SK-N-SH treated with all-trans-retinoic acid at 6 μM for 48 hours (cell line): ENCODE measurements around the gene HMBS.

Experiments
- ATAC-seq: fragments of 200-7000 bp; cut with Tn5 transposase; 3 replicates; pipeline ENCODE4 v1.9.1; 2020; ENCODE audit warnings: mild to moderate bottlenecking, moderate library complexity
- ARNTL ChIP-seq: fragments of 450-650 bp; formaldehyde crosslinking; IDR thresholded peaks from 2 replicates; pipeline ENCODE4 v1.5.0; 2020; ENCODE audit warnings: low read depth, mild to moderate bottlenecking, moderate library complexity, borderline replicate concordance
- BACH2 ChIP-seq: fragments of 250-450 bp; sonication (Bioruptor Pico); IDR thresholded peaks from 2 replicates; pipeline ENCODE4 v1.9.0; 2021; ENCODE audit warnings: mild to moderate bottlenecking, borderline replicate concordance
- CREB5 ChIP-seq: fragments of 250-450 bp; sonication (Bioruptor Pico); IDR thresholded peaks from 2 replicates; pipeline ENCODE4 v1.5.1; 2020; ENCODE audit warnings: low read depth, mild to moderate bottlenecking, moderate library complexity
- CSDC2 ChIP-seq: fragments of 250-450 bp; sonication (Bioruptor Pico); IDR thresholded peaks from 2 replicates; pipeline ENCODE4 v1.5.0; 2020; ENCODE audit warnings: mild to moderate bottlenecking, moderate library complexity
- CSRNP3 ChIP-seq: fragments of 250-450 bp; sonication (Bioruptor Pico); IDR thresholded peaks from 2 replicates; pipeline ENCODE4 v1.5.1; 2021; ENCODE audit warnings: mild to moderate bottlenecking, moderate library complexity
- ESRRG ChIP-seq: fragments of 250-450 bp; sonication (Bioruptor Pico); IDR thresholded peaks from 2 replicates; pipeline ENCODE4 v1.6.1; 2021; ENCODE audit warnings: mild to moderate bottlenecking
- GLIS3 ChIP-seq: fragments of 250-450 bp; sonication (Bioruptor Pico); IDR thresholded peaks from 2 replicates; pipeline ENCODE4 v1.5.0; 2020; ENCODE audit warnings: mild to moderate bottlenecking, moderate library complexity
- ISL1 ChIP-seq: fragments of 250-450 bp; sonication (Bioruptor Pico); IDR thresholded peaks from 2 replicates; pipeline ENCODE4 v2.1.2; 2022; ENCODE audit warnings: mild to moderate bottlenecking, moderate library complexity
- OSR1 ChIP-seq: fragments of 250-450 bp; sonication (Bioruptor Pico); IDR thresholded peaks from 2 replicates; pipeline ENCODE4 v1.8.0; 2022; ENCODE audit warnings: moderate library complexity, mild to moderate bottlenecking, inconsistent platforms
- PATZ1 ChIP-seq: fragments of 250-450 bp; sonication (Bioruptor Pico); IDR thresholded peaks from 2 replicates; pipeline ENCODE4 v1.8.0; 2020; ENCODE audit warnings: mild to moderate bottlenecking, moderate library complexity, borderline replicate concordance
- POU6F1 ChIP-seq: fragments of 250-450 bp; sonication (Bioruptor Pico); IDR thresholded peaks from 2 replicates; pipeline ENCODE4 v1.8.0; 2021; ENCODE audit warnings: low read depth, mild to moderate bottlenecking, moderate library complexity, borderline replicate concordance
- PPARA ChIP-seq: fragments of 250-450 bp; sonication (Bioruptor Pico); IDR thresholded peaks from 2 replicates; pipeline ENCODE4 v1.5.0; 2020; ENCODE audit warnings: mild to moderate bottlenecking, borderline replicate concordance
- RARB ChIP-seq: fragments of 250-450 bp; sonication (Bioruptor Pico); IDR thresholded peaks from 2 replicates; pipeline ENCODE4 v1.8.0; 2021; ENCODE audit warnings: mild to moderate bottlenecking, moderate library complexity
- SNAI2 ChIP-seq: fragments of 250-450 bp; sonication (Bioruptor Pico); IDR thresholded peaks from 2 replicates; pipeline ENCODE4 v1.5.0; 2020; ENCODE audit warnings: mild to moderate bottlenecking, moderate library complexity
- TCF4 ChIP-seq: fragments of 250-450 bp; sonication (Bioruptor Pico); IDR thresholded peaks from 2 replicates; pipeline ENCODE4 v1.8.0; 2021; ENCODE audit warnings: mild to moderate bottlenecking, moderate library complexity, borderline replicate concordance
- TOX ChIP-seq: fragments of 250-450 bp; sonication (Bioruptor Pico); IDR thresholded peaks from 2 replicates; pipeline ENCODE4 v1.8.0; 2021; ENCODE audit warnings: mild to moderate bottlenecking, moderate library complexity, borderline replicate concordance
- TSHZ2 ChIP-seq: fragments of 250-450 bp; sonication (Bioruptor Pico); IDR thresholded peaks from 2 replicates; pipeline ENCODE4 v1.5.0; 2020; ENCODE audit warnings: mild to moderate bottlenecking, moderate library complexity
- ZC3H10 ChIP-seq: fragments of 250-450 bp; sonication (Bioruptor Pico); IDR thresholded peaks from 2 replicates; pipeline ENCODE4 v1.5.1; 2021; ENCODE audit warnings: mild to moderate bottlenecking, moderate library complexity
- ZFP3 ChIP-seq: fragments of 250-450 bp; sonication (Bioruptor Pico); IDR thresholded peaks from 2 replicates; pipeline ENCODE4 v1.5.0; 2020; ENCODE audit warnings: mild to moderate bottlenecking, moderate library complexity
- ZFP30 ChIP-seq: fragments of 450-650 bp; formaldehyde crosslinking; IDR thresholded peaks from 2 replicates; pipeline ENCODE4 v1.5.0; 2022; ENCODE audit warnings: mild to moderate bottlenecking, moderate library complexity
- ZNF565 ChIP-seq: fragments of 450-650 bp; formaldehyde crosslinking; conservative IDR thresholded peaks from 2 replicates; pipeline ENCODE4 v1.5.0; 2020; ENCODE audit warnings: low read depth, mild to moderate bottlenecking, moderate library complexity
- ZNF70 ChIP-seq: fragments of 450-650 bp; formaldehyde crosslinking; IDR thresholded peaks from 2 replicates; pipeline ENCODE4 v1.5.0; 2020; ENCODE audit warnings: mild to moderate bottlenecking, moderate library complexity
- ZNF8 ChIP-seq: fragments of 450-650 bp; formaldehyde crosslinking; IDR thresholded peaks from 2 replicates; pipeline ENCODE4 v1.5.0; 2020; ENCODE audit warnings: mild to moderate bottlenecking, moderate library complexity

Gene HMBS

GRCh38 chr11:119121811-119122124 lies 37.1 kb downstream of the HMBS start:
- TF ChIP-seq PPARA (CRISPR knock-in tag), result no peak
- no peak for TF ChIP-seq CSRNP3 (CRISPR knock-in tag)
- TF ChIP-seq BACH2, result no peak
- no peak for TF ChIP-seq ZNF565 (CRISPR knock-in tag)
- no peak for TF ChIP-seq RARB (CRISPR knock-in tag)
- no peak for TF ChIP-seq ISL1 (CRISPR knock-in tag)
- TF ChIP-seq TSHZ2 (CRISPR knock-in tag), result no peak
- TF ChIP-seq ZFP3 (CRISPR knock-in tag), result no peak
- no peak for TF ChIP-seq OSR1 (CRISPR knock-in tag)
- TF ChIP-seq ZNF8 (CRISPR knock-in tag), result no peak
- TF ChIP-seq GLIS3 (CRISPR knock-in tag), result no peak
- no peak for TF ChIP-seq ZNF70 (CRISPR knock-in tag)
- TF ChIP-seq SNAI2 (CRISPR knock-in tag), result no peak
- no peak for TF ChIP-seq ZFP30
- no peak for TF ChIP-seq PATZ1 (CRISPR knock-in tag)
- TF ChIP-seq TOX (CRISPR knock-in tag), result no peak
- TF ChIP-seq ESRRG (CRISPR knock-in tag), result no peak
- TF ChIP-seq TCF4 (CRISPR knock-in tag), result no peak
- TF ChIP-seq ZC3H10 (CRISPR knock-in tag), result no peak
- ATAC-seq, result no peak

- no peak for ATAC-seq
- TF ChIP-seq ZFP3 (CRISPR knock-in tag) (no peak), PPARA (CRISPR knock-in tag) (no peak), ARNTL (no peak), GLIS3 (CRISPR knock-in tag) (no peak), CSRNP3 (CRISPR knock-in tag) (no peak), ZNF70 (CRISPR knock-in tag) (no peak), CREB5 (CRISPR knock-in tag) (no peak), ESRRG (CRISPR knock-in tag) (no peak), PATZ1 (CRISPR knock-in tag) (no peak), OSR1 (CRISPR knock-in tag) (no peak), ISL1 (CRISPR knock-in tag) (no peak), POU6F1 (CRISPR knock-in tag) (no peak), TSHZ2 (CRISPR knock-in tag) (no peak), ZNF8 (CRISPR knock-in tag) (no peak), RARB (CRISPR knock-in tag) (no peak), ZFP30 (no peak), CSDC2 (CRISPR knock-in tag) (no peak), SNAI2 (CRISPR knock-in tag) (no peak)
These were observed 41.1 kb downstream of the HMBS start for GRCh38 chr11:119125821-119126220.
